H1 (cell line): ENCODE measurements around the gene RNASE13. TPM values are rescaled to one million over a fixed set of nuclear protein-coding genes. Genes with fewer than 3 reads are reported as not detected.

Experiments
- CBX5 ChIP-seq: fragments of 300-800, 300-1000 bp; sonication (generic); IDR thresholded peaks from 2 replicates; pipeline ENCODE4 v1.7.1; 2016; ENCODE audit warnings: antibody characterized with exemption, low read length, low read depth
- polyA plus RNA-seq, 7 experiments: library from polyadenylated mRNA; depleted of rRNA in 3 of 7; stranded (reverse) in 5 of 7; unstranded in 2 of 7; fragments of >200 nt in 5 of 7; fragments of 200-250 nt in 2 of 7; gene quantifications; 1 replicate in 5 of 7; 2 replicates in 1 of 7; 4 replicates in 1 of 7; pipeline versions ENCODE4 v1.2.1 to v1.2.3, GENCODE V29; 2011 to 2013; ENCODE audit warnings: missing spikeins in 2 of 7, mixed read lengths in 2 of 7
- total RNA-seq: library from RNA; stranded (reverse); fragmentation: NEBNext Ultra II Directional; extraction: Animal tissue kit (Norgen Biotek cat#: 25700); gene quantifications from 2 replicates; pipeline ENCODE4 v1.2.1, GENCODE V29; 2021

The RNASE13 gene
- total and polyA plus RNA-seq, 2 of the 8 experiments (the other 6 are each of a cell fraction or from before 2014, with no cell fraction given): not detected

- TF ChIP-seq CBX5: no peak
These were observed 26.7 kb upstream of the RNASE13 start (continued) for GRCh38 chr14:21061347-21061668.
